Transverse colon (tissue), 4 donors: ENCODE results near the gene PPFIA3. TPM values are rescaled to one million over a fixed set of nuclear protein-coding genes. Genes with fewer than 3 reads are reported as not detected.

Experiments
- DNase-seq: peaks from one replicate; pipeline ENCODE4 v3.0.0-alpha.2; 2019
- H3K27ac ChIP-seq, 4 donors: fragments of 200-600 bp; sonication (generic); 2 replicates each; pipeline ENCODE4 v1.5.1; 2016 to 2018; ENCODE audit warnings: inconsistent platforms in 4 of 4
- H3K27me3 ChIP-seq: fragments of 200-600 bp; sonication (generic); 2 replicates; pipeline ENCODE4 v1.5.1; 2017; ENCODE audit warnings: inconsistent platforms
- H3K36me3 ChIP-seq, 4 donors: fragments of 200-600 bp; sonication (generic); 2 replicates each; pipeline ENCODE4 v1.5.1; 2017 to 2019; ENCODE audit warnings: inconsistent platforms in 4 of 4
- H3K4me1 ChIP-seq, 4 donors: fragments of 200-600 bp; sonication (generic); 2 replicates each; pipeline ENCODE4 v1.5.1; 2017 to 2020; ENCODE audit warnings: inconsistent platforms in 4 of 4
- H3K4me3 ChIP-seq, 4 donors: fragments of 200-600 bp; sonication (generic); 1 replicate in 1 of 4; 2 replicates in 3 of 4; pipeline versions ENCODE4 v1.5.1 to v1.6.1; 2017 to 2019; ENCODE audit warnings: inconsistent platforms in 4 of 4
- H3K9me3 ChIP-seq, 2 donors: fragments of 200-600 bp; sonication (generic); 2 replicates each; pipeline ENCODE4 v1.5.1; 2017 to 2019; ENCODE audit warnings: inconsistent platforms in 2 of 2
- EP300 ChIP-seq: sonication (generic); formaldehyde crosslinking; IDR thresholded peaks from one replicate; pipeline ENCODE4 v1.6.1; 2017; ENCODE audit warnings: antibody characterized with exemption, low read depth
- POLR2A ChIP-seq: fragments of 450-650 bp; IDR thresholded peaks from one replicate; pipeline ENCODE4 v1.6.1; 2016; ENCODE audit warnings: antibody characterized with exemption, mild to moderate bottlenecking, moderate library complexity
- POLR2AphosphoS5 ChIP-seq, 3 donors: sonication (generic); formaldehyde crosslinking; IDR thresholded peaks; one replicate each; pipeline ENCODE4 v1.6.1; 2016; ENCODE audit warnings: antibody characterized with exemption in 3 of 3
- WGBS, 2 donors: methylation state at CpG; one replicate each; pipeline ENCODE4 v1.1.5; 2018; ENCODE audit warnings: low coverage in 1 of 2; 5-methylcytosine and 5-hydroxymethylcytosine counted together
- in situ Hi-C, 4 donors: fragments of 200-750 bp; cut with MboI; loops; one replicate each; pipeline versions ENCODE4 v1.15.0 to v1.15.1; 2017; ENCODE audit warnings: low sequenced_read_pairs in 3 of 4, low pct_ligation_motif_present in 1 of 4, low pct_unique_long_range_greater_than_20kb in 1 of 4
- intact Hi-C: fragments of 100-400 bp; cut with DNase I; formaldehyde crosslinking; loops from one replicate; pipeline ENCODE4 v1.15.1; 2023; ENCODE audit warnings: low total_unique reads
- total RNA-seq, 4 donors: library from RNA; depleted of rRNA; stranded (reverse); fragments of >200 nt; gene quantifications; one replicate each; pipeline ENCODE4 v1.1.0, GENCODE V29; 2016
- TF ChIP-seq, protein P1 (sequence below), 5 experiments: fragments of 200-600 bp in 3 of 5; fragments of 450-650 bp in 2 of 5; sonication (generic) in 3 of 5; IDR thresholded peaks; 1 replicate in 2 of 5; 2 replicates in 3 of 5; pipeline ENCODE4 v1.5.1; 2016 to 2017; ENCODE audit warnings: antibody characterized with exemption in 5 of 5, inconsistent platforms in 3 of 5, mild to moderate bottlenecking in 2 of 5, moderate library complexity in 1 of 5

PPFIA3 gene
- total RNA-seq, 4 donors from 2014 or later = 18.6 to 106 (median 19.9) TPM

DNA sequence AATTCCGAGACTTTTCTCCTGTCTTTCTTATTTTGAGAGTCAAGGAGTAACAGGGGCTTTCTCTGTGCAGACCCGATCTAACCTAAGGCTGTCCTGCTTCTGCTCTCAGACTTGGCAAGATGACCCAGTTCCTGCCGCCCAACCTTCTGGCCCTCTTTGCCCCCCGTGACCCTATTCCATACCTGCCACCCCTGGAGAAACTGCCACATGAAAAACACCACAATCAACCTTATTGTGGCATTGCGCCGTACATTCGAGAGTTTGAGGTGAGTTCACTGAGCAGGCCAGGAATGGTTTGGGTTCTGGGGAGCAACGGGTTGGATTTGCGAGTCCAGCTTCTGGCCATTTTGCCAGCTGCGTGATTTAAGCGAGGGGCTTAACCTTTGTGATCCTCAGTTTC lies 33.0 kb upstream of the PPFIA3 start:
- in situ Hi-C loops = loop anchor here in 2 of 4 donors (10.0 to 25.0 kb wide), 2 partner anchors 119 to 126 kb away; no protein-coding TSS in a partner anchor
- Histone ChIP-seq H3K4me3 (peak overlapping the region; percentile 81 to 100 (median 90)), H3K36me3 (peaks cover 0 to 16% (median 8%) of the 10 kb centered on the region in 4 donors), H3K27me3 (no peaks in the 10 kb centered on the region), H3K9me3 (no peaks in the 10 kb centered on the region), H3K27ac (peak overlapping the region; percentile 90 to 96 (median 94)), H3K4me1 (peaks cover 13 to 28% (median 22%) of the 10 kb centered on the region in 4 donors)
- no peak for DNase-seq
- intact Hi-C loops = no loop called here
- TF ChIP-seq POLR2AphosphoS5 (IDR thresholded peaks at IDR 0.05) (no peak), POLR2A (no peak), EP300 (no peak)
- TF ChIP-seq, protein P1, sequence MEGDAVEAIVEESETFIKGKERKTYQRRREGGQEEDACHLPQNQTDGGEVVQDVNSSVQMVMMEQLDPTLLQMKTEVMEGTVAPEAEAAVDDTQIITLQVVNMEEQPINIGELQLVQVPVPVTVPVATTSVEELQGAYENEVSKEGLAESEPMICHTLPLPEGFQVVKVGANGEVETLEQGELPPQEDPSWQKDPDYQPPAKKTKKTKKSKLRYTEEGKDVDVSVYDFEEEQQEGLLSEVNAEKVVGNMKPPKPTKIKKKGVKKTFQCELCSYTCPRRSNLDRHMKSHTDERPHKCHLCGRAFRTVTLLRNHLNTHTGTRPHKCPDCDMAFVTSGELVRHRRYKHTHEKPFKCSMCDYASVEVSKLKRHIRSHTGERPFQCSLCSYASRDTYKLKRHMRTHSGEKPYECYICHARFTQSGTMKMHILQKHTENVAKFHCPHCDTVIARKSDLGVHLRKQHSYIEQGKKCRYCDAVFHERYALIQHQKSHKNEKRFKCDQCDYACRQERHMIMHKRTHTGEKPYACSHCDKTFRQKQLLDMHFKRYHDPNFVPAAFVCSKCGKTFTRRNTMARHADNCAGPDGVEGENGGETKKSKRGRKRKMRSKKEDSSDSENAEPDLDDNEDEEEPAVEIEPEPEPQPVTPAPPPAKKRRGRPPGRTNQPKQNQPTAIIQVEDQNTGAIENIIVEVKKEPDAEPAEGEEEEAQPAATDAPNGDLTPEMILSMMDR (IDR thresholded peaks at IDR 0.05) = no peak
- WGBS, 2 donors = 27 to 33% methylated on average over 3 to 11 of the region's 11 CpGs

DNA sequence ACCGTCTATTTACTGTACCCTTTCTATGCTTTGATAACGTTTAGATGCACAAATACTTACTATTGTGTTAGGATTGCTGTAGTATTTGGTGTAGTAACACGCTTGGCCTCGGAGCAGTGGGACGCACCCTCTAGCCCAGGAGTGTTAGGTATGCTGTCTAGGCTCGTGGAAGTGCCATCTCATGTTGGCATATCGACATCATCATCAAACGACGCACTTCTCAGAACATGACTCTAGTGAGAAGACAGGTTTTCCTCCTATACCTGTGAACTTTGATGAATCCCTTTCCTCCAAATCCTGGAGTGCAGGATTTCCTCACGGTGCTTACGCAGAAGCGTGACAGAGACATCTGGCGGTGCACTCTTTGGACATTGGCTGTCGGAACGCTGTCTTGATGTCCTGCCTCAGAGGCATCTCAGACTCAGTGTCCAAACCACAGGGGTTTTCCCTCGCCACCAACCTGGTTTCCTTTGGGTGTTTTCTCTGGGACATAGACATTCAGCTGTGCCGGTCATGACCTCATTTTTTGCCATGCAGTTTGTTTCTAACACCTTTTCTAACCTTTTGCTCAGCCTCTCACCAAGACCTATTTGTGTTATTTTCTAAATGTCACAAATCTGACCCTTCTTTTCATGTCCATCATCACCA lies 27.8 kb upstream of the PPFIA3 start:
- in situ Hi-C loops = loop anchor here (5.0 to 25.0 kb wide), 4 partner anchors 53 to 131 kb away; no protein-coding TSS in a partner anchor
- intact Hi-C loops = no loop called here
- Histone ChIP-seq H3K27ac (no peak overlapping the region), H3K4me3 (no peak overlapping the region), H3K27me3 (no peaks in the 10 kb centered on the region), H3K4me1 (peaks cover 9 to 12% (median 10%) of the 10 kb centered on the region in 4 donors), H3K9me3 (no peaks in the 10 kb centered on the region), H3K36me3 (peaks cover 0 to 43% (median 21%) of the 10 kb centered on the region in 4 donors)
- TF ChIP-seq, protein P1 (IDR thresholded peaks at IDR 0.05) = no peak
- TF ChIP-seq POLR2A (no peak), EP300 (no peak), POLR2AphosphoS5 (IDR thresholded peaks at IDR 0.05) (no peak)
- WGBS, 2 donors = 72 to 87% methylated on average over 8 to 17 of the region's 17 CpGs
- DNase-seq = no peak

DNA sequence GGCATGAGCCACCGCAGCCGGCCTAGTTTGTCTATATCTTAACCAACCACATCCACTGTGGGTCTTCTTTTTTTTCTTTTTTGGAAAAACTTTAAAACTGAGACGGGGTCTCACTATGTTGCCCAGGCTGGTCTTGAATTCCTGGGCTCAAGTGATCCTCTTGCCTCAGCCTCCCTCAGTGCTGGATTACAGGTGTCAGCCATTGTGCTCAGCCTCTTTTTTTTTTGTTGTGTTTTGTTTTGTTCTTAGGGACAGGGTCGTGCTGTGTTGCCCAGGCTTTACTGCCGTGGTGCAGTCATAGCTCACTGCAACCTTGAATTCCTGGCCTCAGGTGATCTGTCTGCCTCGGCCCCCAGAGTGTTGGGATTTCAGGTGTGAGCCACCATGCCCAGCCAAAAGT lies 26.7 kb upstream of the PPFIA3 start:
- no peak overlapping the region for H3K27ac ChIP-seq
- peaks cover 0 to 49% (median 22%) of the 10 kb centered on the region in 4 donors for H3K36me3 ChIP-seq
- peaks cover 0 to 4% (median under 1%) of the 10 kb centered on the region in 4 donors for H3K4me1 ChIP-seq
- intact Hi-C loops = no loop called here
- in situ Hi-C loops = loop anchor here (5.0 to 25.0 kb wide), 4 partner anchors 52 to 130 kb away; no protein-coding TSS in a partner anchor
- DNase-seq = no peak
- no peaks in the 10 kb centered on the region for H3K9me3 ChIP-seq
- H3K27me3 ChIP-seq = no peaks in the 10 kb centered on the region
- WGBS, 2 donors = 89 to 100% methylated on average over 2 to 6 of the region's 6 CpGs
- H3K4me3 ChIP-seq = no peak overlapping the region
- TF ChIP-seq POLR2AphosphoS5 (IDR thresholded peaks at IDR 0.05) (no peak), EP300 (no peak), POLR2A (no peak)
- TF ChIP-seq, protein P1 (IDR thresholded peaks at IDR 0.05) = no peak
